Calu3 (cell line): Measurements from ENCODE around the gene ORAI3. TPM values are rescaled to one million over a fixed set of nuclear protein-coding genes. Genes with fewer than 3 reads are reported as not detected.

Source experiments
- BruUV-seq: library from RNA; stranded (reverse); fragments of 400-500 nt; replicated peaks from 2 replicates; lab custom pipeline; 2021; lab: Mats Ljungman, UMichigan
- CTCF ChIA-PET: fragments of 300-600 bp; sonication (Branson Sonifier 250); formaldehyde crosslinking; loops from one replicate; lab custom pipeline; 2022; ENCODE audit warnings: antibody characterized with exemption; lab: Charles Lee
- DNase-seq: peaks from one replicate; pipeline ENCODE4 v3.0.0; 2022
- H3K27ac Mint-ChIP-seq: one replicate; pipeline ENCODE4 v1.8.0; 2022; ENCODE audit warnings: mixed read lengths; ENCODE audit not compliant: unreplicated experiment
- H3K27me3 Mint-ChIP-seq: one replicate; pipeline ENCODE4 v1.8.0; 2022; ENCODE audit warnings: mixed read lengths; ENCODE audit not compliant: unreplicated experiment
- H3K36me3 Mint-ChIP-seq: one replicate; pipeline ENCODE4 v1.8.0; 2022; ENCODE audit warnings: mild to moderate bottlenecking, moderate library complexity, mixed read lengths; ENCODE audit not compliant: insufficient read depth, unreplicated experiment
- H3K4me1 Mint-ChIP-seq: one replicate; pipeline ENCODE4 v1.8.0; 2022; ENCODE audit warnings: mild to moderate bottlenecking, low read depth, mixed read lengths; ENCODE audit not compliant: unreplicated experiment
- H3K4me3 Mint-ChIP-seq: one replicate; pipeline ENCODE4 v1.8.0; 2022; ENCODE audit warnings: mild to moderate bottlenecking, low read depth, moderate library complexity, mixed read lengths; ENCODE audit not compliant: unreplicated experiment
- H3K9me3 Mint-ChIP-seq: one replicate; pipeline ENCODE4 v1.8.0; 2022; ENCODE audit warnings: low read depth, mixed read lengths; ENCODE audit not compliant: unreplicated experiment
- intact Hi-C: fragments of 100-400 bp; cut with micrococcal nuclease; formaldehyde crosslinking; loops from one replicate; pipeline ENCODE4 v1.10.0; 2022; ENCODE audit not compliant: unreplicated experiment
- total RNA-seq: library from RNA; stranded (reverse); gene quantifications from 2 replicates; pipeline ENCODE4 v1.2.3, GENCODE V29; 2022
- TF ChIP-seq, protein P1 (sequence below): fragments of 200-600 bp; IDR thresholded peaks from one replicate; pipeline ENCODE4 v1.8.0; 2022; ENCODE audit warnings: antibody characterized with exemption; ENCODE audit not compliant: unreplicated experiment

ORAI3 gene
- total RNA-seq, 1 experiment from 2014 or later: 14.7 TPM

DNA sequence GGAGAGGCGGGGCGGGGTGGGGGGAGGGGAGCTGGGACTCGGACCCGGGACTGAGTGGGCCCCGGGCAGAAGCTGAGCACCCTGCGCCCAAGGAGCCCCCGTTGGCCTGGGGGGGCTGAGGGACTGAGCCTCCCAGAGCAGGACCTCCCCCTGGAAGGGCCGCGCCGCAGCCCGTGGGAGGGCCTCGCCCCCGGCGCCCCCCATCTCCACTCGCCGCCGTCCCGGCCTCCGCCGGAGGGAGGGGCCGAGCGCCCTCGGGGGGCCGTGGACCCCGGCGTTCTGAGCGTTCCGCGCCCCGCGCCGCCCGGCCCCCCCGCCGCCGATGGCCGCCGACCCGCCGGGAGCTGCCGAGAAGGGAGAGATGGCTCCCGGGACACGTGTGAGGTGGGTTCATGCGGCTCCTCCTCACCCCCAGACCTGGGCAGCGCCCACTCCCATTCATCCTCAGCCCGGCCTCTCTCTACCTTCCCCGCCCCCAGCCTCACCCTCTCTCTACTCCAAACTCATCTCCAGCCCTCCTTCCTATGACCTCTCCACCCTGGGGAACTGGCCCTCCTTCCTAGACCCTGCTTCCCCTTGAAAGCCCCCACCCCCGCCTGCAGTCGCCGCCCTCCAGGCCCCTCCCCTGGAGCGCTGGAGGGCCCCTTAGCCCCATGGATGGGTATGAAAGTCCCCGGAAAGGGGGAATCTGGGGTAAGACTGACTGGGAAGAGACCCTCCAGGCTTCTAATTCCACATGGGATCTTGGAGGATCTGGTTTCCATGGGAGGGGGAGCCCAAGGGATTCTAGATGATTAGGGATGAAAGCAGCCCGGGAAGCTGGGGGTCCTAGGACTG lies 24.6 kb upstream of the ORAI3 start:
- Mint-ChIP-seq H3K9me3 (no peaks in the 10 kb centered on the region), H3K36me3 (peaks cover 47% of the 10 kb centered on the region), H3K27ac (peak overlapping the region; percentile 69), H3K4me1 (peaks cover 26% of the 10 kb centered on the region), H3K27me3 (no peaks in the 10 kb centered on the region), H3K4me3 (peak overlapping the region; percentile 94)
- CTCF ChIA-PET: interaction anchor here (0.6 to 2.5 kb wide), 5 partner anchors 18 to 532 kb away, joined by 3 to 12 read pairs (median 4); no protein-coding TSS in a partner anchor
- intact Hi-C loops: loop anchor here (5.0 kb wide), 1 partner anchor 162 kb away; the partner anchor contains the start of genes CFAP119 and RNF40
- TF ChIP-seq, protein P1, sequence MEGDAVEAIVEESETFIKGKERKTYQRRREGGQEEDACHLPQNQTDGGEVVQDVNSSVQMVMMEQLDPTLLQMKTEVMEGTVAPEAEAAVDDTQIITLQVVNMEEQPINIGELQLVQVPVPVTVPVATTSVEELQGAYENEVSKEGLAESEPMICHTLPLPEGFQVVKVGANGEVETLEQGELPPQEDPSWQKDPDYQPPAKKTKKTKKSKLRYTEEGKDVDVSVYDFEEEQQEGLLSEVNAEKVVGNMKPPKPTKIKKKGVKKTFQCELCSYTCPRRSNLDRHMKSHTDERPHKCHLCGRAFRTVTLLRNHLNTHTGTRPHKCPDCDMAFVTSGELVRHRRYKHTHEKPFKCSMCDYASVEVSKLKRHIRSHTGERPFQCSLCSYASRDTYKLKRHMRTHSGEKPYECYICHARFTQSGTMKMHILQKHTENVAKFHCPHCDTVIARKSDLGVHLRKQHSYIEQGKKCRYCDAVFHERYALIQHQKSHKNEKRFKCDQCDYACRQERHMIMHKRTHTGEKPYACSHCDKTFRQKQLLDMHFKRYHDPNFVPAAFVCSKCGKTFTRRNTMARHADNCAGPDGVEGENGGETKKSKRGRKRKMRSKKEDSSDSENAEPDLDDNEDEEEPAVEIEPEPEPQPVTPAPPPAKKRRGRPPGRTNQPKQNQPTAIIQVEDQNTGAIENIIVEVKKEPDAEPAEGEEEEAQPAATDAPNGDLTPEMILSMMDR: no peak
- DNase-seq: no peak
- no TSS peak for BruUV-seq

DNA sequence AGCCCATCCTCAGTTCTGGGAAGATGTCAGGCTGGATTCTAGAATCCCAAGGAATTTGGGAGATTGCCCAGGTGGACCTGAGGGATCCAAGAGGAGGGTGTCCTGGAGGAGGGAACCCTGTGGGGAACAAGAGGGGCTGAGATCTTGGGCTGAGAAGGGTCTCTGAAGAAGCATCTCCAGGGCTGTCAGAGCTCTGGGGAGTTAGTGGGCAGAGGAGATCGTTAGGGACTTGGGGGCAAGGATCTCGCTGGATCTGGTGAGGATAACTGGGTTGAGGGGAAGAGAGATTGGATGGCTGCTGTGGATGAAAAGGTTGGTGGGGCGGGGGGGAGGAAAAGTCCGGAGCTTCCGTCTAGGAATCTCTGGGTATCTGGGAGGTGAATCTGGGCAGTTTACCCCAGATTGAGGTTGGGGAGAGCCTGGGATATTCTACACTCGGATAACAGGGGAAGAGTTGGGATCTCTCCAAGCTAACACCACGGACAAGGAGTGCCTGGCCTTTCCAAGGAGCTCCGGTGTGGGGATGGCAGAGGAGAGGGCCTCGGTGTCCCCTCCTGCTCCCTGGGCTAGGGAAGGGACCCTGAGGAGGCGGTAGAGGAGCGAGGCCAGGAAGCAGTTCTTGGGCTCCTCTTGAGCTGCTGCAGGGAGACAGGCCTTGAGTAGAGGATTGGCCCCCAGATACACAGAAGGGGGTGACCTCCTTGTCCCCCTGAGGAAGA lies 23.8 kb upstream of the ORAI3 start:
- DNase-seq: no peak
- CTCF ChIA-PET: interaction anchor here (2.5 kb wide), 1 partner anchor 17 kb away, joined by 12 read pairs; no protein-coding TSS in a partner anchor
- peak overlapping the region; percentile 94 for H3K4me3 Mint-ChIP-seq
- peak overlapping the region; percentile 69 for H3K27ac Mint-ChIP-seq
- peaks cover 47% of the 10 kb centered on the region for H3K36me3 Mint-ChIP-seq
- intact Hi-C loops: loop anchor here (5.0 kb wide), 1 partner anchor 163 kb away; the partner anchor contains the start of genes CFAP119 and RNF40
- no peaks in the 10 kb centered on the region for H3K9me3 Mint-ChIP-seq
- H3K4me1 Mint-ChIP-seq: peaks cover 26% of the 10 kb centered on the region
- no peaks in the 10 kb centered on the region for H3K27me3 Mint-ChIP-seq
- BruUV-seq: no TSS peak
- TF ChIP-seq, protein P1: no peak

DNA sequence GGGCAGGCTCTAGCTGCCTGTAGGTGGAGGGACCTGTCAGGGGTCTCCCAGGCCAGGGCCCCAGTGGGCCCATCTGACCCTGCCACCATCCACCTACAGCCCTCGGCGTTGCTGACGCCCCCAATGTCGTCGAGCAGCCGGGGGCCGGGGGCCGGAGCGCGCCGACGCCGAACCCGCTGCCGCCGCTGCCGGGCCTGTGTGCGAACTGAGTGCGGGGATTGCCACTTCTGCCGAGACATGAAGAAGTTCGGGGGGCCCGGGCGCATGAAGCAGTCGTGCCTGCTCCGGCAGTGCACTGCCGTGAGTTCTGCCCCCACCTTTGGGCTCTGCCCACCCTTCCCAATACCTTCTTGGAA lies 23.3 kb upstream of the ORAI3 start:
- DNase-seq: no peak

More for the DNA sequence above, 23.3 kb upstream of the ORAI3 start:
- H3K27ac Mint-ChIP-seq: no peak overlapping the region
- H3K36me3 Mint-ChIP-seq: peaks cover 46% of the 10 kb centered on the region
- BruUV-seq: no TSS peak
- no peaks in the 10 kb centered on the region for H3K27me3 Mint-ChIP-seq
- no peaks in the 10 kb centered on the region for H3K9me3 Mint-ChIP-seq
- peaks cover 26% of the 10 kb centered on the region for H3K4me1 Mint-ChIP-seq
- intact Hi-C loops: no loop called here
- TF ChIP-seq, protein P1: no peak
- peak overlapping the region; percentile 19 for H3K4me3 Mint-ChIP-seq
- CTCF ChIA-PET: interaction anchor here (2.5 kb wide), 1 partner anchor 16 kb away, joined by 12 read pairs; no protein-coding TSS in a partner anchor
